Mesendoderm (in vitro differentiated cells): ENCODE measurements around the gene VAMP8.
"Not testable (repeated sequence)": the region's sequence is repeated elsewhere in the genome, so short reads cannot be mapped to it uniquely, and the experiment has no call there.

ENCODE experiments used
- DNase-seq: peaks from one replicate; pipeline ENCODE4 v3.0.0; 2013
- H2AK5ac ChIP-seq: 2 replicates; pipeline ENCODE4 v1.6.1; 2013; ENCODE audit warnings: low read length, inconsistent platforms
- H2BK120ac ChIP-seq: 2 replicates; pipeline ENCODE4 v1.6.1; 2013; ENCODE audit warnings: low read depth, mild to moderate bottlenecking, low read length, moderate library complexity, mixed read lengths
- H2BK15ac ChIP-seq: replicated peaks from 2 replicates; pipeline ENCODE4 v1.6.1; 2013; ENCODE audit warnings: low read depth, mild to moderate bottlenecking, moderate library complexity
- H2BK5ac ChIP-seq: 2 replicates; pipeline ENCODE4 v1.6.1; 2013; ENCODE audit warnings: low read length, inconsistent platforms
- H3K18ac ChIP-seq: 2 replicates; pipeline ENCODE4 v1.6.1; 2013; ENCODE audit warnings: mild to moderate bottlenecking, low read length, mixed read lengths
- H3K23ac ChIP-seq: one replicate; pipeline ENCODE4 v1.6.1; 2013; ENCODE audit warnings: low read length
- H3K27ac ChIP-seq: 2 replicates; pipeline ENCODE4 v1.5.1; 2013; ENCODE audit warnings: low read depth, mild to moderate bottlenecking, inconsistent platforms, low read length, moderate library complexity
- H3K27me3 ChIP-seq: 2 replicates; pipeline ENCODE4 v1.6.1; 2013; ENCODE audit warnings: low read length, control low read depth, mild to moderate bottlenecking, inconsistent platforms; ENCODE audit not compliant: insufficient read depth, poor library complexity
- H3K36me3 ChIP-seq: 2 replicates; pipeline ENCODE4 v1.6.1; 2013; ENCODE audit warnings: low read length, inconsistent platforms; ENCODE audit not compliant: control insufficient read depth, insufficient read depth
- H3K4ac ChIP-seq: one replicate; pipeline ENCODE4 v1.6.1; 2013; ENCODE audit warnings: low read depth, mild to moderate bottlenecking, low read length, moderate library complexity
- H3K4me1 ChIP-seq: 2 replicates; pipeline ENCODE4 v1.6.1; 2013; ENCODE audit warnings: low read depth, low read length, inconsistent platforms; ENCODE audit not compliant: control insufficient read depth
- H3K4me2 ChIP-seq: 2 replicates; pipeline ENCODE4 v1.6.1; 2013; ENCODE audit warnings: low read length
- H3K4me3 ChIP-seq: 2 replicates; pipeline ENCODE4 v1.5.1; 2013; ENCODE audit warnings: mild to moderate bottlenecking, low read length
- H3K56ac ChIP-seq: one replicate; pipeline ENCODE4 v1.6.1; 2013; ENCODE audit warnings: low read length
- H3K79me1 ChIP-seq: 2 replicates; pipeline ENCODE4 v1.6.1; 2013; ENCODE audit warnings: low read length, inconsistent platforms
- H3K79me2 ChIP-seq: 2 replicates; pipeline ENCODE4 v1.6.1; 2013; ENCODE audit warnings: mild to moderate bottlenecking, low read length; ENCODE audit not compliant: control insufficient read depth, insufficient read depth
- H3K9ac ChIP-seq: 2 replicates; pipeline ENCODE4 v1.6.1; 2013; ENCODE audit warnings: low read length, inconsistent platforms
- H4K5ac ChIP-seq: one replicate; pipeline ENCODE4 v1.6.1; 2013; ENCODE audit warnings: low read length
- H4K8ac ChIP-seq: one replicate; pipeline ENCODE4 v1.6.1; 2013; ENCODE audit warnings: low read depth, mild to moderate bottlenecking, control low read depth, low read length, moderate library complexity
- WGBS: extraction: QIAGEN DNeasy Blood & Tissue Kit; methylation state at CpG from one replicate; pipeline ENCODE4 v1.1.7; 2013; ENCODE audit warnings: low lambda C conversion rate, missing lambda C conversion rate; ENCODE audit not compliant: insufficient coverage; ENCODE audit errors: extremely low coverage; 5-methylcytosine and 5-hydroxymethylcytosine counted together

Gene VAMP8

DNA sequence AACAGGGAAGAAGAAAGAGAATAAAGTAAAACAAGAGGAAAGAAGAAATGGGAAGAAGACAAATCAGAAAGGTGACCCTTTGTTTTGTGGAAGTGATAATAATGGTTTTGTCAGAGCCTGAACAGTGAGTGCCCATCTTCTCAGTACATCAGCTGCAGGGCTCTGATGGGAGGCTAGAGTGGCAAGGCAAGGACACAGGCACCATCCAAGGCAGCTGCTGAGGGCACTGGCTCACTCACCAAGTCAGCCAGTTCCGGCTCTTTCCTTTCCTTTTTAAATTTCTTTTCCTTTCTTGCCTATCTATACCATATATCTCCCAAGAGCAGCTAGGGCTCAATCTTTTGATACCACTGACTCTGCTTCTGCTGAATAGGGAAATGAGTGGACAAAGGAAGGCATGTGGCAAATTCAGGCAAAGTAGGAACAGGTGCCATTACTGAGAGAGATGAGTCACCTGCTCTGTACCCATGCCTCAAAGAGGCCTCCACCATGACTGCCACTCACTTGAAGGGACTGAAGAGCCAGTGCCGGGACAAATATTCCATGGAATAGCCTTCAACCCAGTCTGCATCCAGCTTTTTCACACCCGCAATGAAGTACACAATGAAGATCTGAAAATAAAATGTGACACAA, 22.3 kb upstream of the VAMP8 start:
- Histone ChIP-seq H3K4me2 (no peak overlapping the region), H3K23ac (no peak overlapping the region), H4K8ac (no peak overlapping the region), H2BK120ac (no peak overlapping the region), H3K4me1 (no peaks in the 10 kb centered on the region), H3K27ac (no peak overlapping the region), H3K4me3 (no peak overlapping the region), H3K9ac (no peak overlapping the region), H2BK15ac (no peak overlapping the region), H3K79me2 (peaks cover 11% of the 10 kb centered on the region), H3K27me3 (no peaks in the 10 kb centered on the region), H4K5ac (no peak overlapping the region), H3K4ac (no peak overlapping the region), H3K36me3 (peaks cover 21% of the 10 kb centered on the region), H2BK5ac (no peak overlapping the region), H2AK5ac (no peak overlapping the region), H3K79me1 (peaks cover 16% of the 10 kb centered on the region), H3K56ac (no peak overlapping the region), H3K18ac (no peak overlapping the region)
- DNase-seq, result no peak
- no CpG with 5 or more reads among the region's 3 CpGs for WGBS

GRCh38 chr2:85557130-85557529, 20.3 kb upstream of the VAMP8 start:
- no peak overlapping the region for H2BK15ac ChIP-seq
- H3K4me1 ChIP-seq, result no peaks in the 10 kb centered on the region
- H4K5ac ChIP-seq, result no peak overlapping the region
- DNase-seq, result no peak
- H3K18ac ChIP-seq, result no peak overlapping the region
- H3K36me3 ChIP-seq, result peaks cover 11% of the 10 kb centered on the region
- no peak overlapping the region for H3K4me3 ChIP-seq
- no peak overlapping the region for H2BK5ac ChIP-seq
- peaks cover 18% of the 10 kb centered on the region for H3K79me2 ChIP-seq
- H3K4ac ChIP-seq, result no peak overlapping the region
- no peak overlapping the region for H3K23ac ChIP-seq
- no peak overlapping the region for H3K9ac ChIP-seq
- WGBS, result no CpG with 5 or more reads among the region's 5 CpGs
- H2BK120ac ChIP-seq, result no peak overlapping the region
- H4K8ac ChIP-seq, result no peak overlapping the region
- peaks cover 17% of the 10 kb centered on the region for H3K79me1 ChIP-seq
- H3K27me3 ChIP-seq, result no peaks in the 10 kb centered on the region
- no peak overlapping the region for H3K4me2 ChIP-seq
- no peak overlapping the region for H3K56ac ChIP-seq
- H3K27ac ChIP-seq, result no peak overlapping the region
- H2AK5ac ChIP-seq, result no peak overlapping the region

DNA sequence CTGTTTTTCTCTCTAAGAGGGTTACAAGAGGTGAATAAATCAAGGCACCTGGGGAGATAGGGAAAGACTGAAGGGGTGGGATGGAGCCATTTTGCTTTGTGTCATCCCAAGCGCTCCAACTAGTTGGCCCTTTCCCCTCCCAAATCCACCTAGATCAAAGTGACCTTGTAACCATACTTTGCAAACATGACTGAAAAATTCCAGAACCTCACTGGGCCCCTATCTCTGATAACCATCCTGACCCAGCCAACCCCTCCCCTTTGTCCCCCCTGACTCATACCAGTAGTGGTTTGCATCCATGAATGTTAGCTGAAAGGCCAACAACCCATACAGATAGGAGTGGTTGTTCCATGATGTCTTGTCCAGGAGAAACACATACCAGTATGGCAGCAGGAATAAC, 19.2 kb upstream of the VAMP8 start:
- no peak overlapping the region for H3K18ac ChIP-seq
- peaks cover 17% of the 10 kb centered on the region for H3K79me1 ChIP-seq
- H3K4me1 ChIP-seq, result no peaks in the 10 kb centered on the region
- WGBS, result no CpG with 5 or more reads among the region's 1 CpG
- no peak overlapping the region for H3K4ac ChIP-seq
- no peak overlapping the region for H3K27ac ChIP-seq
- H3K4me2 ChIP-seq, result no peak overlapping the region
- no peak overlapping the region for H3K9ac ChIP-seq
- H4K5ac ChIP-seq, result no peak overlapping the region
- no peak overlapping the region for H2BK120ac ChIP-seq
- no peak overlapping the region for H3K23ac ChIP-seq
- peaks cover 18% of the 10 kb centered on the region for H3K79me2 ChIP-seq
- no peak overlapping the region for H2AK5ac ChIP-seq
- no peak overlapping the region for H3K56ac ChIP-seq
- no peak overlapping the region for H4K8ac ChIP-seq
- no peaks in the 10 kb centered on the region for H3K27me3 ChIP-seq
- no peak for DNase-seq
- no peak overlapping the region for H2BK5ac ChIP-seq
- H3K36me3 ChIP-seq, result peaks cover 6% of the 10 kb centered on the region
- H2BK15ac ChIP-seq, result no peak overlapping the region
- no peak overlapping the region for H3K4me3 ChIP-seq

GRCh38 chr2:85560403-85560726, 17.0 kb upstream of the VAMP8 start:
- H4K5ac ChIP-seq, DNase-seq, H2BK120ac ChIP-seq, H2AK5ac ChIP-seq, H3K27me3 ChIP-seq, H3K23ac ChIP-seq, H3K18ac ChIP-seq, H4K8ac ChIP-seq, H3K4ac ChIP-seq, H2BK15ac ChIP-seq, H3K27ac ChIP-seq, H3K4me1 ChIP-seq, H3K36me3 ChIP-seq, H2BK5ac ChIP-seq: not testable (repeated sequence)
- WGBS, result no CpG with 5 or more reads among the region's 12 CpGs
- Histone ChIP-seq H3K4me2 (peak overlapping the region; percentile 94), H3K9ac (peak overlapping the region; percentile 70), H3K79me1 (peaks cover 17% of the 10 kb centered on the region), H3K4me3 (peak overlapping the region; percentile 57), H3K79me2 (peaks cover 18% of the 10 kb centered on the region), H3K56ac (peak overlapping the region; percentile 78)

- Histone ChIP-seq H3K27ac (no peak overlapping the region), H2BK5ac (no peak overlapping the region), H4K5ac (no peak overlapping the region), H2BK120ac (no peak overlapping the region), H3K4me1 (no peaks in the 10 kb centered on the region), H2BK15ac (no peak overlapping the region), H3K27me3 (no peaks in the 10 kb centered on the region), H3K79me1 (peaks cover 17% of the 10 kb centered on the region), H2AK5ac (no peak overlapping the region), H3K36me3 (peaks cover 1% of the 10 kb centered on the region), H3K4ac (peak overlapping the region; percentile 78), H3K56ac (peak overlapping the region; percentile 78), H3K23ac (no peak overlapping the region), H3K18ac (peak overlapping the region; percentile 77), H3K79me2 (peaks cover 18% of the 10 kb centered on the region), H3K9ac (peak overlapping the region; percentile 70), H3K4me2 (peak overlapping the region; percentile 94), H4K8ac (no peak overlapping the region), H3K4me3 (peak overlapping the region; percentile 57)
- DNase-seq, result no peak
- no CpG with 5 or more reads among the region's 14 CpGs for WGBS
These were observed 16.5 kb upstream of the VAMP8 start for GRCh38 chr2:85560812-85561279.
